GM04504 (cell line): Measurements from ENCODE around the gene TCF3.
A peak's percentile ranks its signal among the peaks of the same experiment; 100 is the strongest.
"Not testable (repeated sequence)": the region's sequence is repeated elsewhere in the genome, so short reads cannot be mapped to it uniquely, and the experiment has no call there.

ENCODE experiments used
- DNase-seq: peaks from one replicate; pipeline ENCODE4 v3.0.0-alpha.2; 2012; ENCODE audit warnings: low read depth

Gene TCF3

GRCh38 chr19:1672769-1673644 lies 20.6 kb upstream of the TCF3 start:
- no peak for DNase-seq

GRCh38 chr19:1672038-1672768 lies 19.8 kb upstream of the TCF3 start:
- no peak for DNase-seq

DNA sequence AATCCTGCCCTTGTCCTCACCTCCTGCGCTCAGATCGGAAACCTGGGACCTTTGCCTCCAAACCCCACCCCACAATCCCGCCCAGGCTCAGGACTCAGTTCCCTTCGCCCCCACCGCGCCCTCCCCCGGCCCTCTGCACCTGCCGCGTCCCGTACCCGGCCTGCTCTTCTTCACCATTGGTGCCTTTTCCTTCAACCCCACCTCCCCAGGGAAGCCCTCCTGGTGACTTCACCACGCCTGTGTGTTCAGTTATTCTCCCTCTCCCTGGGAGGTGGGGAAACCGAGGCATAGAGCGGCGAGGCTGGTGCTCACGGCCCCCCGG lies 19.3 kb upstream of the TCF3 start:
- no peak for DNase-seq

GRCh38 chr19:1670747-1671146 lies 18.3 kb upstream of the TCF3 start:
- not testable (repeated sequence) for DNase-seq

GRCh38 chr19:1668486-1669270 lies 16.3 kb upstream of the TCF3 start:
- DNase-seq, result no peak

GRCh38 chr19:1668048-1668485 lies 15.7 kb upstream of the TCF3 start:
- DNase-seq, result no peak

DNA sequence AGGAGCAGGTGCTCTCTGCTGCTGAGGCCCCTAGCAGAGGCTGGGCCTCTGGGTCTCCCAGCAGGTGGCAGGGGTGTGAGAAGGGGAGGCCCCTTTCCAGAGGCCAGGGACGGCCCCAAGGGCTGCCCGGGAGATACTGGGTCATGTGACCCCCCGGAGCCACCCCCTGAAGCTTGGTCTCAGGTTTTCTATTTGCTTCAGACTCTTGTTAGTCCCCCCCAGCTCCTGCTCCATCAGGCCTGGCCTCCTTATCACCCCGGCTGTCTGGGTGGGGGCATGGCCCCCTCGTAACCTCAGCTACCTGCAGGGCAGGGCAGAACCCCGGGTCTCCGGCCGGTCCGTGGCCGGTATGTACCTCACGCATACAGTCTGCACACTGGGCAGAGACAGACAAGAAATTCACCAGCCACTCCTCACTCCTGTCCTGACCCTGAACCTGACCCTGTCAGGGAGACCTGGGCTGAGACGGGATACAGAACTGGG lies 13.2 kb upstream of the TCF3 start:
- no peak for DNase-seq

DNA sequence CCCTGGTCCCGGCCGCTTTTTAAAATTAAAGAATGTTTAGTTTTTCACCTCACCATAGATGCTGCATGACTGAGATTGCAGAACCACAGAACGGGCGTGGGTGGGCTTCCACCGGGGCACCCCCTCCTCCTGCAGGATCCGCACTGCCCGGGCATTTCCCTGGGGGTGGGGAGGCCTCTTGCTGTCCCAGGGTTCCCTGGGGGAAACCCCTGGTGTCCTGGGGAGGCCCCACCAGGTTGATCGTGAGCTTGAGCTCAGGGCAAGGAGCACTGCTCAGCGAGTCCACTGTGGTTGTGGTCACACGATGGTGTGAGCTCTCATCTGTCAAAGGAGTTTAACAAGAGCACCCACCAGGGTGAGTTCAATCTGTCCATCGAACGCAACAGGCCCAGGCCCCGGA lies 11.4 kb upstream of the TCF3 start:
- no peak for DNase-seq

DNA sequence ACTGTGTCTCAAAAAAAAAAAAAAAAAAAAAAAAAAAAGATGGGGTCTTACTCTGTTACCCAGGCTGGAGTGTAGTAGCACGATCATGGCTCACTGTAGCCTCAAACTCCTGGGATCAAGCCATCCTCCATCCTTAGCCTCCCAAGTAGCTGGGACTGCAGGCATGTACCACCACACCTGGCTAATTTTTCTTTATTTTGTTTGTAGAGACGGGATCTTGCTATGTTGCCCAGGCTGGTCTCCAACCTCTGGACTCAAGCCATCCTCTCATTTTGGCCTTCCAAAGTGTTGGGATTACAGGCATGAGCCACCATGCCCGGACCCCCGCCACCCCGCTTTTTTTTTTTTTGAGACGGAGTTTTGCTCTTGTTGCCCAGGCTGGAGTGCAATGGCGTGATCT lies 10.8 kb upstream of the TCF3 start:
- DNase-seq, result not testable (repeated sequence)

DNA sequence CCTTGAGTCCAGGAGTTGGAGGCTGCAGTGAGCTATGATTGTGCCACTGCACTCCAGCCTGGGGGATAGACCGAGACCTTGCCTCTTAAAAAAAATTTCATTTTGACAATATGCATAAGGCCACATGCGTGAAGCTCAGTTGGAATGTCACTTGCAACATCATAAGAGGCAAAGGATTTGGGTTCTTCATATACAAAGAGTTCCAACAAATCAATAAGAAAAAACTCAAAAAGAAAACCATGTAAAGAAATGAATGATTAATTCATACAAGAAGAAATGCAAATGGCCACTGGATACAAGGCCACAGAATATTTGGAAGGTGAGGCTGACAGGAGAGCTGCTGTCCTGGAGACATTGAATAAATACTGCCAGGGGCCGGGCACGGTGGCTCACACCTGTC lies 9.6 kb upstream of the TCF3 start:
- no peak for DNase-seq

DNA sequence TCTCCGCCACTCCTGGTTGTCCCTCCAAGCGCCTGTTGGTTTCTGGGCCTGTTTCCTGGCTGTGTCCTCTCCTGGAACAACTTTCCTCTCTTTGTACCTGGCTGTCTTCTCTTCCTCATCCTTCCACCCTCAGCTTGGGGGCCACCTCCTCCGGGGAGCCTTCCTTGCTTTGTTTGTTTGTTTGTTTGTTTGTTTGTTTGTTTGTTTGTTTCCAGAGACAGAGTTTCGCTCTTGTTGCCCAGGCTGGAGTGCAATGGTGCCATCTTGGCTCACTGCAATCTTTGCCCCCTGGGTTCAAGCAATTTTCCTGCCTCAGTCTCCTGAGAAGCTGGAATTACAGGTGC lies 6.6 kb upstream of the TCF3 start:
- no peak for DNase-seq

DNA sequence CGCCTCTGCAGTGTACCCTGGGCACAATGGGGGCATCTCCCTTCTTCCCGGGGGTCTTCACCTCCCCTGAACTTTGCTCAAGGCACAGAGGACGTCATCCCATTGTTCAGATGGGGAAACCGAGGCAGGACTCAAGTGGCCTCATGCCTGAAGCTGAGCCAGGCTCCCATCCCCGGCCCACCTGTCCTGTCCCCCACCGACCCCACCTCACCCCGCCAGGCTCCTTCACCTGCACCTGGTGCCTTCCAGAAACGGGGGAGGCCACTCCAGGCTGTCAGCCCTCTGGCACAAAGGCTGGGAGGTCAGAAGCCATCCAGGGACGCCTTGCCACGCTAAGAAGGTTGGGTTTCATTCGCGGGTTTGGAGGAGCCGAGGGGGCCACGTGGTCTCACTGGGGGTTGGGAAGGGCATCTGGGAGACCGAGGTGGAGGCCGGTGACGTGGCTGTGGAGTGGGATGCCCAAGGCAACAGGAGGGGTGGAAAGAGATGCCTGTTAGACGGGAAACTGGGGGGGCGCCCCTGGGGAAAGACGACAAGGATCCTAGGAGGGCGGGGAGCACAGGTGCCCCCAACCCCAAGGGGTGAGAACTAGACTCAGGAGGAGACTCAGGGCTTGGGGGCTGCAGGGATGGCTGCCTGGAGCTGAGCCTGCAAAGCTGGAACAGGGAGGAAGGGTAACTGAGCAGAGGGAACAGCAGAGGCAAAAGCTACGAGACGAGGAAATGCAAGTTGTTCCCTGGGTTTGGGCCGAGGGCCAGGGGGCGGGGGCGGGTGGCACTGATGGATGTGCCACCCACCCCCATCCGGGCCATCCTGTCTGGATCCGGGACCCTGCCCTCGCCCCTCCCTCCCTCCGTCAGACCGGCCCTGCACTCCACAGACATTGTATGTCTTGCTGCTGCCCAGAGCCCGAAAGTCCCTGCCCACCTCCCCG lies 6.0 kb upstream of the TCF3 start:
- DNase-seq, result no peak

- no peak for DNase-seq
Observed at GRCh38 chr19:1657746-1658145, 5.3 kb upstream of the TCF3 start.

DNA sequence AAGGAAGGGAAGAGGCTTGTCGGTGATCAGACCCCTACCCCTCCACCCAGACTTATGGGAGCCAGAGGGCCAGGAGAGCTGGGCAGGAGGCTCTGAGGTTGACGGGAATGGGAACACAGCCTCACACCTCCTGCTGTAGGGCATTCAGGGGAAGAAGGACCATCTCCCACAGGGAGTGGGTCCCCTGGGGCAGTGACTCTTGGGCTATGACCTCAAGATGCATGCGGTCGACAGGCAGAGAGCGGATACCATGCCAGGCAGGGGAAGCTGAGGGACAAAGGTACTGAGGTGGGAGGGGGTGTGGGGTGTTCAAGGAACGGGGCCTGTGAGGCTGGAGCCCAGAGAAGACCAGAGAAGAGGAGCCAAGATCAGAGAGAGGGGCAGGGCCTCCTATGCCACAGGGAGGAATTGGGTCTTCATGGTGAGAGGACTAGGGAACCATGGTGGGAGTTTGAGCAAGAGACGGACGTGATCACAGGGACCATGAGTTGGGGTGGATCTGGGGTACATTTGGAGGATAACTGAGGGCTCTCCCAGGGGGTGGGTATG lies 4.6 kb upstream of the TCF3 start:
- DNase-seq, result no peak

DNA sequence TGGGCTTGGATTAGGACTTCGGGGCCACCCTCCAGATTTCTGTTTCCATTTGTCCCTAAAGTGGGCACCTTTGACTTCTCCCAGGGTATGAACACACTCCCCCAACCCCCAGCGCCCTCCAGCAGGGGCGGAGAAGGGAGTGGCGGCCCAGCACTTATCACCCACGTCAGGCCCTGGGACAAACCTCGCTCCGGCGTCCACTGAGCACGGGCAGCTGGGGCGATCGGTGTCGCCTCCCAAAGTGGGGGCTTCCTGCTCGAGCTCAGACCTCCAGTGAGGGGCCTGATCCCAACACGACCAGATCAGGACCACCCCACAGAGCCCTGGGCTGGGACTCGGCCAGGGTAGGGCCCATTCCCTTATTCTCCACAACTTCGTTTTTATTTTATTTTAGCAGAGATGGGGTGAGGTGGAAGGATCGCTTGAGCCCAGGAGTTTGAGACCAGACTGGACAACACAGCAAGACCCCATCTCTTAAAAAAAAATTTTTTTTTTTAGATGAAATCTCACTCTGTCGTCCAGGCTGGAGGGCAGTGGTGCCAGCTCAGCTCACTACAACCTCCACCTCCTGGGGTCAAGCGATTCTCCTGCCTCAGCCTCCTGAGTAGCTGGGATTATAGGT lies 3.7 kb upstream of the TCF3 start:
- DNase-seq, result no peak

- DNase-seq, result no peak
Observed at GRCh38 chr19:1655131-1655981, 2.9 kb upstream of the TCF3 start.

- no peak for DNase-seq
Observed at GRCh38 chr19:1654178-1654792, 1.9 kb upstream of the TCF3 start.

- no peak for DNase-seq
Observed at GRCh38 chr19:1653300-1653628, 849 bp upstream of the TCF3 start.

- DNase-seq, result peak; percentile 10
Observed at GRCh38 chr19:1651568-1652291, 685 bp downstream of the TCF3 start.
